Measurements from ENCODE around the gene TRDN.
"Not testable (repeated sequence)": the region's sequence is repeated elsewhere in the genome, so short reads cannot be mapped to it uniquely, and the experiment has no call there.

TRDN gene

DNA sequence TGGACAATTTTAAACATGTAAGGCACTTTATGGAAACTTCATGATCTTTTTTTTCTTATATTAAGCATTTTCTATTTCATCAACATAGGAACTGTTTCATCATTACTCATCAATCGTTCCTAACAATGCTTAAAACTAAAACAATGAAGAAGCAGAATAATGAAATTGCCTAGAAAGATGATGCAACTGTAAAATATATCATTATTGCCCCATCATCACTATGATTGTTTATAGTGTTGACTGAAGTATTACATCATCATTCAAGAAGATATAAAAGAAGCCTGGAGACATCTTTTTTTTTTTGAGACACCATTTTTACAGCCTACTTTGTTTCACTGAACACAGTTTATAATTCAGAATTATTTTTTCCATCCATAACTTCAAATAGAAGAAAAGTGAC is 147.2 kb downstream of the TRDN start:
- no peak for DNase-seq

DNA sequence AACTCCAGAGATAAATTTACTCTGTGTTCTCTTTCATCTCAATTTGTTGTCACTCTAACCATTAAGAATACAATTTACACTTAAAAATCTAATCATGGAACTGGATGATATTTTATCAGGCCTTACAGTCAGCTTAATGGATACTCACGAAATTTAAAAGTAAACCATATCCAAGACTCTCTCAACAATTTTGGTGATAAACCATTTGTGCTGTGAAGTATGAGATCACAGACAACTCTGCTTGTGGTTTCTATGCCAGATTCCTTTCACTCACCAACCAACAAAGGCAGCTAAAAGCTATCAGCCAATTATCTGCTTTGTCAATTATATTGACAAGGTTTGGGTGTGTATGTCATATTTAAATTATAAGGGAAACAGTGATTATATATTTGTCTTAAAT is 155.8 kb downstream of the TRDN start:
- no peak for DNase-seq

DNA sequence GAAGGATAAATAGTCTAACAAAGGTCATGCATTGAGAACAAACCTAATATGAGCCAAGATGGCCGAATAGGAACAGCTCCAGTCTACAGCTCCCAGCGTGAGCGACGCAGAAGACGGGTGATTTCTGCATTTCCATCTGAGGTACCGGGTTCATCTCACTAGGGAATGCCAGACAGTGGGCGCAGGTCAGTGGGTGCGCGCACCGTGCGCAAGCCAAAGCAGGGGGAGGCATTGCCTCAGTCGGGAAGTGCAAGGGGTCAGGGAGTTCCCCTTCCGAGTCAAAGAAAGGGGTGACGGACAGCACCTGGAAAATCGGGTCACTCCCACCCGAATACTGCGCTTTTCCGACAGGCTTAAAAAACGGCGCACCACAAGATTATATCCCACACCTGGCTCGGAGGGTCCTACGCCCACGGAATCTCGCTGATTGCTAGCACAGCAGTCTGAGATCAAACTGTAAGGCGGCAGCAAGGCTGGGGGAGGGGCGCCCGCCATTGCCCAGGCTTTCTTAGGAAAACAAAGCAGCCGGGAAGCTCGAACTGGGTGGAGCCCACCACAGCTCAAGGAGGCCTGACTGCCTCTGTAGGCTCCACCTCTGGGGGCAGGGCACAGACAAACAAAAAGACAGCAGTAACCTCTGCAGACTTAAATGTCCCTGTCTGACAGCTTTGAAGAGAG is 164.6 kb downstream of the TRDN start:
- not testable (repeated sequence) for DNase-seq

DNA sequence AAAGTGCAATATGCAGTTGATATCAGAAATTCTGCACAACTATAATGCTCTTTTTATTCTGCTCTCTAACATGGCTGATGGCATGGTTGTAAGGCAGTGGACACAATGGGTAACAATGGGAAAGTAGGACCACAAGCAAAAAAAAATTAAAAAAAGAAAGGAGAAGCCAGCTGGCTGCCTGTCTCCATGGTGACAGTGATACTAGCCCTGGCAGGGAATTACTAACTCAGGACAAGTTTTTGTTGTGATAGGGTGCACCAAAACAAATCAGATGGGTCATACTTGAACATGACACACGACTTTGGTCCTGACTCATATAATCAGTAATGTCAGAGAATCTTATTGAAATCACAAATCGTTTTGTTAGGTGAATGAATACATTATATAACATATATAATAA is 169.4 kb downstream of the TRDN start:
- DNase-seq = no peak

DNA sequence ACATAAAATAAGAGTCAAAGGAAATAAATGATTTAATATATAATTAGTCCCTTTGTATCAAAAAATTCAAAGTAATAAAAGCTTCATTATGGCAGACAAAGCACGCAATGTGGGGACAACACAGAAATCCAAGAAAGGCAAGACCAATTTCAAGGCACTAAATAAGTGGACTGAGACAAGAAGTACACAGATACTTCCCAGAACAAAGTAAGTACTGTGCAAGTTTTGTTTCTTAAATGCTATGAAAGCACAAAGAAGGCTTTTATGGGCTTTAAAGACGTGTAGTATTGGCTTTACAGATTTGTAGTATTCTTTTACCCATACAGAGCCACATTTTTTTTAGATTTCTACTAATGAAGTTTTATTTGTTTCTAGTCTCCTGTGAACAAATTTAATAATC is 174.6 kb downstream of the TRDN start:
- no peak for DNase-seq

DNA sequence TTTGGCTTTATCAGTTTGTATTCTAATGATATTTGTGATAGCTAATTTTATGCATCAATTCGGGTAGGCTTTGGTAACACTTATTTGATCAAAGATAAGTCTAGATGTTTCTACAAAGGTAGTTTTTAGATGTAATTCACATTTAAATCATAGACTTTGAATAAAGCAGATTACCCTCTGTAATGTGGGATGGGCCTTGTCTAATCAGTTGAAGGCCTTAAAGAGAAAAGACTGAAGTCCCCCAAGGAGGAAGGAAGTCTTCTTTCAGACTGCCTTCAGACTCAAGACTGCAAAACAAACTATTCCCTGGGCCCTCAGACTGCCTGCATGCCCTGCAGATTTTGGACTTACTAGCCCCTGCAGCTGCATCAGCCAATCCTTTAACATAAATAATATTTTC is 178.5 kb downstream of the TRDN start:
- no peak for DNase-seq

DNA sequence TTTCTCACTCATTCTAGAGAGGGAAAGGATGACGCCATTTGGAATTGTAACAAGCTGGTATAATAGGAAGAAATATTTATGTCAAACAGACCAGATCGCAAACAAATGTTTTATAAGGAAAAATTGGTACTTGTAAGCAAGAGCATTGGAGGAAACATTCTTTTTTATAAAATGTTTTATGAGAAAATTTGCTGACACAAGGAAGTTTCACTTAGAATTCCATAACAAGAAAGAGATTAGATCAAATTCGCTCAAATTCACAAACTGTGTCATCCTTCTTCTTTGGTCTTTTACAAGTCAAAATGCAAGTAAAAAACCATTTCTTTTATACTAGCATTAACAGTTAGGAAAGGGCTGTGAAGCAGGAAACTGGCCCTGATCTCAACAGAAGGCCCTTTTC is 179.9 kb downstream of the TRDN start:
- no peak for DNase-seq

DNA sequence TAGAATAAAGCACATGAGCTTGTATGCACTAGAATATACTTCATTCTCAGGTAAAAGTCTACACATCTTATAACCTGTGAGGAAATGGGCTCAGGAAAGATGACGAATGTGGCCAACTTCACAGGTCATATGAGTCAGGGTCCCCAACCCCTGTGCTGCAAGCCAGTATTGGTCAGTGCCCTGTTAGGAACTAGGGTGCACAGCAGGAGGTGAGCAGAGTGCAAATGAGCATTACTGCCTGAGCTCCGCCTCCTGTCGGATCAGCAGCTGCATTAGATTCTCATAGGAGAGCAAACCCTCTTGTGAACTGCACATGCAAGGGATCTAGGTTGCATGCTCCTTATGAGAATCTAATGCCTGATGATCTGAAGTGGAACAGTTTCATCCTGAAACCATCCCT is 182.3 kb downstream of the TRDN start:
- no peak for DNase-seq

DNA sequence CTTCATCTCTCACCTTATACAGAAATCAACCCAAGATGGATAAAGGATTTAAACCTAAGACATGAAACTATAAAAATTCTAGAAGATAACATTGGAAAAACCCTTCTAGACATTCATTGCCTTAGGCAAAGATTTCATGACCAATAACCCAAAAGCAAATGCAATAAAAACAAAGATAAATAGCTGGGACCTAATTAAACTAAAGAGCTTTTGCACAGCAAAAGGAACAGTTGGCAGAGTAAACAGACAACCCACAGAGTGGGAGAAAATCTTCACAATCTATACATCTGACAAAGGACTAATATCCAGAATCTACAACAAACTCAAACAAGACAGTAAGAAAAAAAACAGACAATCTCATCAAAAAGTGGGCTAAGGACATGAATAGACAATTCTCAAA is 183.7 kb downstream of the TRDN start:
- not testable (repeated sequence) for DNase-seq

DNA sequence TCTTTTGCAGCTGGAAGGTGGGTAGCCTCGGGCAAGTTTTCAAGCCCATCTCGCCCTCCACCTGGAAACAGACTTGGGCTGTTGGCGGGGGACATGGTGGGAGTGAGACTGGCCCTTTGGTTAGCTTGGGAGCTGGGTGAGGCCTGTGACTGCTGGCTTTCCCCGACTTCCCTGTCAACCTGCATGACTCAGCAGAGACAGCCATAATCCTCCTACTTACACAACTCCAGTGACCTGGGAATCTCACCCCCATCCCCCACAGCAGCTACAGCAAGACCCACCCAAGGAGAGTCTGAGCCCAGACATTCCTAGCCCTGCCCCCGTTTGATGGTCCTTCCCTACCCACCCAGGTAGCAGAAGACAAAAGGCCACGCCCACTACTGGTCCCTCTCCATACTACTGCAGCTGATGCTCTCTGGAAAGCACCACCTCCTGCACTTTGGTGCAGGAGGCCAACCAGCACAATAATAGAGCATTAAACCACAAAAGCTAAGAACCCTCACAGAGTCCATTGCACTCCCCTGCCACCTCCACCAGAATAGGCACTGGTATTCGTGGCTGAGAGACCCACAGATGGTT is 188.4 kb downstream of the TRDN start:
- no peak for DNase-seq

DNA sequence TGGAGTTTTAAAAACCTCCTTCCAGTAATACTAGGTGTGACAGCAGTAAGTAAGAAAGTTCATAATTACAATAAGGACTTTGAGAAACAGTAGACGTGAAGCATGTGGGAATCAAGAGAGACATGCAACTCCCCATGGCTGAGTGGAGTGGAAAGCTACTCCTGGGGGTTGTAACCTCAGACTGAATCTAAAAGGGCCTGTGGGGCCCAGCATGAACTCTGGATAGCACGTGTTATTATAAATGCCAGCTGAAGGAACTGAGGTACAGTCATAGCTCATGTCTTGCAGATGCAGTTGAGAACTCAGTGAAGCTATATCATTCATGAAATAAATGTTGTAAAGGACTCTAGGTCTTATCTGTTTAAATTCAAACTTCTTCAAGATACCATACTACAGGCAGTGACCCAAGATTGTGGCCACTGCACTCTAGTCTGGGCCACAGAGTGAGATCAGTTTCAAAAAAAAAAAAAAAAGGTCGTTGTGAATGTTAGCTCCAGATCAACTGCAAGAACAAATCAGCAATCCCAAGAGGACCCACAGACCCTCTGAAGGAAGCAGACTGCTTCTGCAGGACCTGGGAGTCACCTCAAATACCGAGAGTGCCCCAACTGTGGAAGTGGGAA is 189.3 kb downstream of the TRDN start:
- no peak for DNase-seq

DNA sequence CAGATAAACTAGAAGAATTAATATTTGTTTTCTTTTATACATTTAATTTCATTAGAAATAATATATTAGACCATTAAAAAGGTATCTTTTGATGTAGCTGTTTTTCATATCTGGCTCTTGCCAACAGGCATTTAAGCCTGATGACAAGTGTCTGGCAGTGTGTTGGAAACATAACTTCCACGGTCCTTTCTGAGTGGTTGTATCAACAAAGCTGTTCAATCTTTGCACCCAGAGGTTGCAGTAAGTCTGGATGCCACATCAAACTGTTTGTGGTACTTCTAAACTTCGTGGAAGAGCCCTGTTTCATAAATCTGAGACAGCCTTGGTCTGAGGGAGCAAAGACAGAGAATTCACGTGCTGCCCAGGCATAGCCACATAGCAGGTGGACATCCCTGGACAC is 197.4 kb downstream of the TRDN start:
- no peak for DNase-seq

DNA sequence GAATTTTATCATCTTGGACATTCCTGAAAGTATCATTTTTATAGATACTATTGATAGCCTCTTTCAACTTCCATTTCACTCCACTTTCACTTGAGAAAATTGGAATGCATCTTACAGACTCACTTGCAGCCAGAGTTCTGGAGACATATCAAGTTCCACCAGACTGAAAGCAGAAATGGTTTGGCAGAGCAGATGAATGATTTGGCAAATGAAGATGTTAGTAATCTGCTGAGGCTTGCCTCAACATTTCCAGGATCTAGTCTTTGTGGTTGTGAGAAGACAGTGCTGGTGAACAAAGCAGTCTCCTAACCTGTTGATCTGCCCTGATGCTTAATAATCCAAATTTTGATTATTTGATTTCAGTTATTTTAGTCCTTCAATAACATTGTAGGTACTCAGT is 202.6 kb downstream of the TRDN start:
- no peak for DNase-seq

DNA sequence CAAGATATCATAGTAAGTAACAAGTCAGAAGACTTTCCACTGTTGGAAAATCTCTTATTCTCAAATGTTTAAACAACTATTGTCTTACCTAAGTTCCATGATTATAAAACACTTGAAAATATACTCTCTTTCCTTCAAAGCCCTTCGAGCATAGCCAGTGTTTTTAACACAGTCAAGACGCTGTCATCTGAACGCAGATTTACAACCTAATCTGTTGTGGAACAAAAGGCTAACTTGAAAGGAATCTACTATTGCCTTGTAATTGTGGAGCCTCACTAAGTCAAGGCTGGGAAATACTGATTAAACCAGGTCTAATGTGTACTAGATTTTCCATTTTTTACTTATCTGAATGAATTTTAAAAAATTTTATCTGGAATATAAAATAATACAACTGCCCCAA is 205.8 kb downstream of the TRDN start:
- DNase-seq = no peak

DNA sequence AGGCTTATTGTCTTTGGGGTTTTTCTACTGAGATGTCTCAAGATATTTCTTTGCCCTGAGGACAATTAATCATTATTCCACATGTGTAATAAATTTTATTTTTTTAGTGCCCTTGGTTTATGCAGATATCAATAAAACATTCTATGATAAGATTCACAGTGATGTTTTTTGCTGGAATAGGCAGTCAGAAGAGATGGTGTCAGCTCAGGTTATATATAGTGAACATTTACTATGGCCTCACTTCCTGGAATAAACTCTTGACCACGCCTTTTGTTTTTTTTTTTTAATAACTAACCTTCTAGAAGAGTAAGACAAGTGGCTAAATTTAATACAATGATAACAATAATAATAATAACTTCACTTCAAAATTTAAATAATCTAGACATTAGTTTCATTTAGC is 209.7 kb downstream of the TRDN start:
- DNase-seq = no peak

DNA sequence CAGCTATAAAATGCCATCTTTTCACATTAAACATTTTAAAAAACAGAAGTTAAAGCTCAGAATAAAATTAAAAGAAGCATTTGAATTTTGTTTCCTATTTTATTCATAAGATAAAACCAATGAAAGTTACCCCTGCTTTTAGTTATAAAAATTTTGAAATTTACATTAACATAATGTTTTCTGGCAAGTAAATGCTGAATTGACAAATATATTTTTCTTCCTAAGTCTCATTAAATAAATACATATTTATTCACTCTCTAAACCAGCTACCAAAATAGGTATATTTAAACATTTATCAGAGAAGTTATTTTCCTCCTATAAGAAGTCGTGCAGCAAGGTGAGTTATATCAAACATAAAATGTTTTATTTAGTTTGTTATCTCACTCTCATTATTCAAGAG is 213.6 kb downstream of the TRDN start:
- no peak for DNase-seq

DNA sequence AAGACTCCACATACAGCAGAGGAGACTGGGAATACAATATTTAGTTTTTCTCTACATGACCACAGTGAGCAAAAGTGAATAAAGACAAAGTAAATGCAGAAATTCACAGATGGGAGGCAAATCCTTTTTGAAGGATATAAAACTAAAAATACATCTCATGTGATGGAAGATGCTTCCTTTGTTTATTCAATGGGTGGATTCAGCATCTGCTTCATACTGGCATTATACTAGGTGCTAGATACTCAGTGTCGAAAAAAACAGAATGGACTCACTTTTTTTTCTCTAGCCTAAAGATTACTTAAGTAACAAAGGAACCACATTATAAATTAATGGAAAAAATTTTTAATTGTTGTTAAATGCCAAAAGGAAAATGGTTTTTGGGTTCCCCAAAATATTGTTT is 216.2 kb downstream of the TRDN start:
- DNase-seq = no peak

DNA sequence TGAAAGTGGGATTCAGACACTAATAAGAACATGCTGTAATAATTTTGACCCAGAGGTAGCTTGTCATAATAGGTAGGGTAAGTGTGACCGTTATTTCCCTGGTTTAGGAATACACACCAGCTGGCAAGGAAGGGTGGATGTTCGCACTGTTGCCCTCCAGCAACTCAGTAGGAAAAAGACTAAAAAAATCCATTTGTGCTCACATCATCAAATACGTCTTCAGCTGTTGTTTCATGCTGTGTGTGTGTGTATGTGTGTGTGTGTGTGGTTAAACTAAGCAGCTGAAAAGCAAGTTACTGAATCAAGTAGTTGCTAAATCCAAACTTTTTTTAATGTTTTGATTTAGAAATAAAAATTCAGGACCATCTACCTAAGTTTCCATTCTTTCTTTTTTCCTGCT is 218.7 kb downstream of the TRDN start:
- DNase-seq = no peak

DNA sequence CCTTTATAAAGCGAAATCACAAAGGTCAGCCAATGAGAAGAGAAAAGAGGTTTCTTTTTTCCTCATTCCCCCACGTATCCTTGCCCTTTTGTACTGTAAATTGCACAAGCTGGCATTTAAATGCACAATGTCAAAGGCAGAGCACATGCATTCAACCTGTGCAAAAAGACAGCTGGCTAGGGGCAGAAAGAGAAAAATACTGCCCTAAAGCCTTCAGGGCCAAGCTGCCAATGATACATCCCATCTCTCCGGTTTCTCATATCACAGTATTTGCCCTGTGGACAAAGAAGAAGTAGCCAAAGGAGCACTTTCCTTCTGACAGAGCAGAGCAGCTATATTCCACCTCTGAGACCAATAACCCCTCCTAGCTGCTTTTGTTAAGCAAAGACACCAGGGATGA is 219.2 kb downstream of the TRDN start:
- no peak for DNase-seq

DNA sequence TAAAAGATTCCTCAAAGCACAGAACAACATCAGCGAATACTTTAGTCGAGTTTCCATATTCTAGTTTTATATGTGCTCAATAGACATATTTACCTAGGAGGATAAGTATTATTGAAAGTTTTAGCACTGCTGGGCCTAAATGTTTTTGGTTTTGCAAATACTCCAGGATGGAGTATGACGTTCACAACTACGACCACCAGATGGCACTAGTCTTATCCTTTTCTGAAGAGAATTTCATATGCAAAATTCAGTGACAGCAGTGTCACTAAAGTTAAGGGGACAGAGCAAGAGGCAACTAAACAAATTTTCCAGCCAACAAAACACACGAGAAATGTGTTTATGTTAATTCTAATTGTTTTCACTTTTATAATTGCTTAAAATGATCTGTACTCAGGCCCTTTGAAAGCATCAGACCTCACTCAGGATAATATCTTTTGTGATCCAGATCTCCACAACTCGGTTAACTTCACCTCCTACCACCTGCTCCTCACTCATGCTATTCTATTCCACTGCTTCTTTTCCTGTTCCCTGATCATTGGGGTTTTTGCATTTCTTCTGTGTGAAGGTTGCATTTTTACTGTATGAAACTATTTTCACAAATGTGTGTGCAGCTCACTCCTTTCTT is 220.8 kb downstream of the TRDN start:
- DNase-seq = peak; percentile 58

DNA sequence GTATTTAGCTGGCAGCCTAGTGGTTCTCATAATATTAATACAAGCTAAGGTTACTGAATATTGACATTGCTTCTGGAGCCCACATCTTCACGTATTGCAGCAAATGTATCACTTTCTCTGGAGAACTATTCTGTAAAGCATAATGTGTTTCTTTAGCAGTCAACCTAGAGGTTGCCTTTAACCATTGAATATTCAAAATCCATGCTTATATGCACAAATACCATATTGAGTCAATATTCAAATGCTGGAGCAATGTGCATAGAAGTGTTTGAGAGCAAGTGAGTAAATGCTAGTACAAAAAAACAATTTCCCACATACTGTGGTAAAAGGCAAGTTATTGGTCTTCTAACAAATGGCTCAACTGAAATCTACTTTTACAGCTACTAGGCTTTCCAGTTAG is 231.8 kb downstream of the TRDN start:
- no peak for DNase-seq

DNA sequence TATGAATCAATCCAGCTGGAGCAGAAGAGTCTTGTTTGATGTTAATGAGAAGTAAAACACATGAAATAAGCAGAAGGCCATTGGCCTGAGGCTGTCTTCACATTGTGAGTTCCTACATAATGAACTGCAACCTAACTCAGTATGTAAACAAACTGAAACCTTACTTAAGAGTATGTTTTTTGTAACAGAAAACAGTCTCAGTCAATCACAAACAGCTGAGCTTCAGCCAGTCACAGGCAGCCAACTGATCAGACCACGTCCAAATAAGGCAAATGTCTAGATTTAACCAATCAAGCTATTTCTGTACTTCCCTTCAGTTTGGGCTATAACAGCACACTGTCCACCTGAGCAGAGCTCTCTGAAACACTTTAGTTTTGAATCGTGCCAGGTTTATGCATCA is 234.7 kb downstream of the TRDN start:
- DNase-seq = no peak

DNA sequence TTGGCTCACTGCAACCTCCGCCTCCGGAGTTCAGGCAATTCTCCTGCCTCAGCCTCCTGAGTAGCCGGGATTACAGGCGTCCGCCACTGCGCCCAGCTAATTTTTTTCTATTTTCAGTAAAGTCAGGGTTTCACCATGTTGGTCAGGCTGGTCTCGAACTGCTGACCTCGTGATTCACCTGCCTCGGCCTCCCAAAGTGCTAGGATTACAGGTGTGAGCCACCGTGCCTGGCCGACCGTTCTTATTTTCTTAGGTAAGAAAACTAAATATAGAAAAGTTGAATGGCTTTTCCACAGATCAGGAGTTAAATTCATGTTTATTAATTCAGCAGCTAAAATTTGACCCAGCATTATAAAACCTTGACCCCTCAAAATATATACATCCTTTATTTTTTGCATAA is 238.7 kb downstream of the TRDN start:
- no peak for DNase-seq

DNA sequence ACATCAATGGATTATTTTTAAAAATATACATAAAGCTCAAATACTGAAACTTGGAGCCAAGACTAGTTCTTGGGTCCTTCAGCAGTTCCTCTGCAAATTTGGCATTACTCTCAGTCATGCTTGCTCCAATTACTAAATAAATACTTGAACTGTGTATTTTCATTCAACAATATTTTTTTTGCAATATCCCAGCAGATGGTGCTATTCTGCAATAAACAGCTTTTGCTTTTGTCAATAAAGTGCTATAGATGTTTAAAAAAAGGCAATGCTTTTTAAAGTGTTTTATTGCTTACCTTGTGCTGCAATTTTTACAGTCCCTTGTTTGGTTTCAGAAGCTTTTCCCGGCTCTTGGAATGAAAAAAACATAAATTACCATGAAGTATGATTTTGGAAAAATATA is 243.4 kb downstream of the TRDN start:
- peak; percentile 9 for DNase-seq
